H1 (cell line): ENCODE data around the gene SLC23A2. TPM values are rescaled to one million over a fixed set of nuclear protein-coding genes. Genes with fewer than 3 reads are reported as not detected.

Source experiments
- CTCF ChIA-PET: fragments of 300-600 bp; sonication (Branson Sonifier 250); formaldehyde crosslinking; loops from one replicate; lab custom pipeline; 2021; ENCODE audit not compliant: partially characterized antibody; lab: Charles Lee
- POLR2A ChIA-PET: fragments of 300-600 bp; sonication (Branson Sonifier 250); formaldehyde crosslinking; loops from one replicate; lab custom pipeline; 2021; ENCODE audit warnings: inconsistent platforms; ENCODE audit not compliant: partially characterized antibody; lab: Charles Lee
- DNase-seq, 2 experiments: peaks; one replicate each; pipeline versions ENCODE4 v3.0.0 to v3.0.0-alpha.2; 2010 to 2022; ENCODE audit warnings: low spot score in 2 of 2, low read depth in 1 of 2, mixed read lengths in 1 of 2
- FAIRE-seq: peaks from 2 replicates; lab custom pipeline; 2011; peaks lifted over from hg19 to GRCh38; lab: Jason Lieb, UNC
- H2AFZ ChIP-seq: 2 replicates; pipeline ENCODE4 v1.8.1; 2012; ENCODE audit warnings: low read length, inconsistent platforms
- H2AK5ac ChIP-seq: 2 replicates; pipeline ENCODE4 v1.6.1; 2013; ENCODE audit warnings: low read depth, low read length
- H2BK120ac ChIP-seq: replicated peaks from 2 replicates; pipeline ENCODE3; 2013; ENCODE audit warnings: low read depth, low read length, inconsistent platforms
- H2BK12ac ChIP-seq: 2 replicates; pipeline ENCODE4 v1.6.1; 2013; ENCODE audit warnings: low read depth, low read length
- H2BK15ac ChIP-seq: 2 replicates; pipeline ENCODE4 v1.6.1; 2013; ENCODE audit warnings: low read length
- H2BK20ac ChIP-seq: 2 replicates; pipeline ENCODE4 v1.6.1; 2013; ENCODE audit warnings: low read length
- H2BK5ac ChIP-seq: 2 replicates; pipeline ENCODE4 v1.6.1; 2013; ENCODE audit warnings: low read depth, low read length
- H3K14ac ChIP-seq: 2 replicates; pipeline ENCODE4 v1.6.1; 2013; ENCODE audit warnings: inconsistent platforms; ENCODE audit not compliant: insufficient read length
- H3K18ac ChIP-seq: 2 replicates; pipeline ENCODE4 v1.6.1; 2013; ENCODE audit warnings: low read length; ENCODE audit errors: extremely low read depth
- H3K23ac ChIP-seq: 2 replicates; pipeline ENCODE4 v1.6.1; 2013; ENCODE audit warnings: inconsistent platforms; ENCODE audit not compliant: insufficient read length
- H3K23me2 ChIP-seq: 2 replicates; pipeline ENCODE4 v1.6.1; 2013; ENCODE audit warnings: low read depth, low read length
- H3K27ac ChIP-seq: 2 replicates; pipeline ENCODE4 v1.6.1; 2011; ENCODE audit warnings: low read depth, low read length, inconsistent platforms
- H3K27me3 ChIP-seq, 4 experiments: replicated peaks in 1 of 4; 1 replicate in 1 of 4; 2 replicates in 3 of 4; pipeline versions ENCODE4 v1.6.1 to v1.8.1; 2011 to 2013; ENCODE audit warnings: low read length in 3 of 4, mild to moderate bottlenecking in 3 of 4, inconsistent platforms in 2 of 4, mixed read lengths in 2 of 4, moderate library complexity in 1 of 4; ENCODE audit not compliant: control insufficient read depth in 3 of 4, insufficient read depth in 3 of 4; ENCODE audit errors: extremely low read depth in 1 of 4
- H3K36me3 ChIP-seq, 4 experiments: 2 replicates each; pipeline versions ENCODE4 v1.6.1 to v1.8.1; 2011 to 2013; ENCODE audit warnings: mild to moderate bottlenecking in 4 of 4, low read length in 3 of 4, moderate library complexity in 2 of 4, control low read depth in 1 of 4, inconsistent platforms in 1 of 4; ENCODE audit not compliant: insufficient read depth in 4 of 4, control insufficient read depth in 2 of 4
- H3K4ac ChIP-seq: replicated peaks from 2 replicates; pipeline ENCODE3; 2013; ENCODE audit warnings: low read length, low read depth, mixed read lengths, inconsistent platforms; ENCODE audit not compliant: insufficient read length
- H3K4me1 ChIP-seq, 4 experiments: replicated peaks in 1 of 4; 1 replicate in 1 of 4; 2 replicates in 3 of 4; pipeline versions ENCODE4 v1.6.1 to v1.8.1; 2011 to 2013; ENCODE audit warnings: low read length in 3 of 4, inconsistent platforms in 2 of 4, mixed read lengths in 1 of 4; ENCODE audit not compliant: insufficient read depth in 4 of 4, control insufficient read depth in 3 of 4
- H3K4me2 ChIP-seq, 2 experiments: 2 replicates each; pipeline versions ENCODE4 v1.6.1 to v1.8.1; 2011 to 2013; ENCODE audit warnings: low read depth in 2 of 2, low read length in 2 of 2, control low read depth in 1 of 2, inconsistent platforms in 1 of 2, mild to moderate bottlenecking in 1 of 2; ENCODE audit not compliant: insufficient read depth in 1 of 2
- H3K4me3 ChIP-seq, 4 experiments: fragments of 200-600, 300-600 bp in 1 of 4; sonication (generic), shearing (Covaris generic), sonication (Bioruptor Twin) in 1 of 4; 2 replicates each; pipeline versions ENCODE4 v1.5.1 to v1.8.1; 2011 to 2016; ENCODE audit warnings: low read length in 4 of 4, low read depth in 3 of 4, control low read depth in 2 of 4, inconsistent platforms in 2 of 4, mild to moderate bottlenecking in 2 of 4, mixed read lengths in 1 of 4, moderate library complexity in 1 of 4; ENCODE audit not compliant: insufficient read depth in 2 of 4; ENCODE audit errors: extremely low read depth in 1 of 4
- H3K56ac ChIP-seq: replicated peaks from 2 replicates; pipeline ENCODE3; 2013; ENCODE audit warnings: low read depth, mild to moderate bottlenecking, mixed read lengths, low read length, inconsistent platforms; ENCODE audit not compliant: insufficient read length
- H3K79me1 ChIP-seq: 2 replicates; pipeline ENCODE4 v1.6.1; 2013; ENCODE audit warnings: low read depth, low read length, control low read depth
- H3K79me2 ChIP-seq, 2 experiments: 2 replicates each; pipeline versions ENCODE4 v1.6.1 to v1.8.1; 2012 to 2013; ENCODE audit warnings: low read length in 2 of 2, mild to moderate bottlenecking in 2 of 2, inconsistent platforms in 1 of 2; ENCODE audit not compliant: insufficient read depth in 2 of 2, control insufficient read depth in 1 of 2
- H3K9ac ChIP-seq, 4 experiments: replicated peaks in 1 of 4; 1 replicate in 1 of 4; 2 replicates in 3 of 4; pipeline versions ENCODE4 v1.6.1 to v1.8.1; 2011 to 2013; ENCODE audit warnings: low read depth in 3 of 4, low read length in 3 of 4, control low read depth in 2 of 4, mild to moderate bottlenecking in 2 of 4, moderate library complexity in 2 of 4, inconsistent platforms in 1 of 4; ENCODE audit errors: extremely low read depth in 1 of 4
- H3K9me3 ChIP-seq, 2 experiments: 2 replicates each; pipeline versions ENCODE4 v1.6.1 to v1.8.1; 2012 to 2013; ENCODE audit warnings: mild to moderate bottlenecking in 2 of 2, moderate library complexity in 2 of 2, control low read depth in 1 of 2, inconsistent platforms in 1 of 2, low read depth in 1 of 2, low read length in 1 of 2, mixed read lengths in 1 of 2; ENCODE audit not compliant: insufficient read depth in 2 of 2
- H4K20me1 ChIP-seq, 2 experiments: replicated peaks in 1 of 2; 2 replicates each; pipeline versions ENCODE3 to v1.8.1; 2011 to 2013; ENCODE audit warnings: inconsistent platforms in 2 of 2, low read length in 2 of 2, mild to moderate bottlenecking in 1 of 2; ENCODE audit not compliant: insufficient read depth in 2 of 2, control insufficient read depth in 1 of 2
- H4K5ac ChIP-seq: 2 replicates; pipeline ENCODE4 v1.6.1; 2013; ENCODE audit warnings: low read length, low read depth, mixed read lengths, inconsistent platforms; ENCODE audit not compliant: insufficient read length
- H4K8ac ChIP-seq: 2 replicates; pipeline ENCODE4 v1.8.0; 2013; ENCODE audit warnings: mild to moderate bottlenecking, moderate library complexity, low read length, inconsistent platforms; ENCODE audit not compliant: insufficient read depth; ENCODE audit errors: extremely low read depth
- H4K91ac ChIP-seq: replicated peaks from 2 replicates; pipeline ENCODE3; 2013; ENCODE audit warnings: low read length, mixed read lengths, inconsistent platforms; ENCODE audit not compliant: insufficient read length
- WGBS, 2 experiments: shearing (Covaris generic) in 1 of 2; methylation state at CpG; one replicate each; pipeline versions ENCODE4 v1.1.6 to v1.1.7; 2013 to 2015; ENCODE audit warnings: low lambda C conversion rate in 2 of 2, mixed read lengths in 2 of 2, inconsistent platforms in 1 of 2, low coverage in 1 of 2, missing lambda C conversion rate in 1 of 2; ENCODE audit not compliant: insufficient replicate concordance in 2 of 2, insufficient coverage in 1 of 2, insufficient read length in 1 of 2; ENCODE audit errors: extremely low coverage in 1 of 2, missing lambda C conversion rate in 1 of 2; 5-methylcytosine and 5-hydroxymethylcytosine counted together
- polyA plus RNA-seq, 7 experiments: library from polyadenylated mRNA; depleted of rRNA in 3 of 7; stranded (reverse) in 5 of 7; unstranded in 2 of 7; fragments of >200 nt in 5 of 7; fragments of 200-250 nt in 2 of 7; gene quantifications; 1 replicate in 5 of 7; 2 replicates in 1 of 7; 4 replicates in 1 of 7; pipeline versions ENCODE4 v1.2.1 to v1.2.3, GENCODE V29; 2011 to 2013; ENCODE audit warnings: missing spikeins in 2 of 7, mixed read lengths in 2 of 7
- total RNA-seq: library from RNA; stranded (reverse); fragmentation: NEBNext Ultra II Directional; extraction: Animal tissue kit (Norgen Biotek cat#: 25700); gene quantifications from 2 replicates; pipeline ENCODE4 v1.2.1, GENCODE V29; 2021

Gene SLC23A2
- total and polyA plus RNA-seq, 2 of the 8 experiments (the other 6 are each of a cell fraction or from before 2014, with no cell fraction given), result 17.0 to 18.6 TPM

- no peak overlapping the region for H2BK15ac ChIP-seq
- H2BK20ac ChIP-seq, result no peak overlapping the region
- FAIRE-seq (no peak), DNase-seq (no peak)
- no peak overlapping the region for H2BK12ac ChIP-seq
- no peak overlapping the region for H4K91ac ChIP-seq
- H2AK5ac ChIP-seq, result no peak overlapping the region
- no peaks in the 10 kb centered on the region for H3K9me3 ChIP-seq
- POLR2A ChIA-PET, result no interaction called here
- CTCF ChIA-PET, result interaction anchor here (1.0 kb wide), 1 partner anchor 9 kb away, joined by 4 read pairs; no protein-coding TSS in a partner anchor
- H4K5ac ChIP-seq, result no peak overlapping the region
- H3K4me3 ChIP-seq, result no peak overlapping the region
- H3K14ac ChIP-seq, result no peak overlapping the region
- no peaks in the 10 kb centered on the region for H3K79me1 ChIP-seq
- H3K36me3 ChIP-seq, result no peaks in the 10 kb centered on the region
- no peak overlapping the region for H2BK120ac ChIP-seq
- H3K56ac ChIP-seq, result no peak overlapping the region
- H3K23ac ChIP-seq, result no peak overlapping the region
- no peaks in the 10 kb centered on the region for H3K27me3 ChIP-seq
- H2AFZ ChIP-seq, result no peak overlapping the region
- H2BK5ac ChIP-seq, result no peak overlapping the region
- H3K4me2 ChIP-seq, result no peak overlapping the region
- no peak overlapping the region for H3K4ac ChIP-seq
- WGBS, 2 experiments, result 88% methylated on average over 6 of the region's 6 CpGs; no CpG with 5 or more reads in 1 of the 2 experiments
- no peaks in the 10 kb centered on the region; a peak in 1 of 4 replicates for H3K79me2 ChIP-seq
- H3K23me2 ChIP-seq, result no peaks in the 10 kb centered on the region
- no peaks in the 10 kb centered on the region for H4K20me1 ChIP-seq
- H3K4me1 ChIP-seq, result peaks cover 3 to 11% (median 5%) of the 10 kb centered on the region in 4 experiments; a peak in 5 of 7 replicates
- no peak overlapping the region for H3K9ac ChIP-seq
- H3K18ac ChIP-seq, result no peak overlapping the region
- H3K27ac ChIP-seq, result no peak overlapping the region
- no peak overlapping the region for H4K8ac ChIP-seq
These were observed 54.7 kb downstream of the SLC23A2 start for GRCh38 chr20:4946585-4946984.
